A673 (cell line): ENCODE results near the gene PIAS4. TPM values are rescaled to one million over a fixed set of nuclear protein-coding genes. Genes with fewer than 3 reads are reported as not detected.

ENCODE experiments used
- BruUV-seq: library from RNA; stranded (reverse); fragments of 400-500 nt; replicated peaks from 2 replicates; lab custom pipeline; 2021; lab: Mats Ljungman, UMichigan
- CTCF ChIA-PET: fragments of 300-600 bp; sonication (Branson Sonifier 250); formaldehyde crosslinking; loops from one replicate; lab custom pipeline; 2022; ENCODE audit warnings: antibody characterized with exemption; lab: Charles Lee
- POLR2A ChIA-PET: fragments of 300-600 bp; sonication (Branson Sonifier 250); formaldehyde crosslinking; loops from one replicate; lab custom pipeline; 2022; ENCODE audit warnings: antibody characterized with exemption; ENCODE audit not compliant: low non-redundant PET; lab: Charles Lee
- DNase-seq: peaks from one replicate; pipeline ENCODE4 v3.0.0-alpha.2; 2015; ENCODE audit warnings: low spot score
- H3K27ac ChIP-seq: fragments of 200-600 bp; sonication (generic); 2 replicates; pipeline ENCODE4 v1.5.1; 2016; ENCODE audit warnings: mixed run types, low read depth, mild to moderate bottlenecking, mixed read lengths, antibody characterized with exemption, low read length; ENCODE audit not compliant: poor library complexity, severe bottlenecking
- H3K27me3 ChIP-seq: fragments of 200-600 bp; sonication (generic); replicated peaks from 2 replicates; pipeline ENCODE4 v1.6.1; 2017; ENCODE audit warnings: mixed run types, low read depth, mild to moderate bottlenecking, mixed read lengths, antibody characterized with exemption, low read length; ENCODE audit not compliant: insufficient read depth, poor library complexity
- H3K36me3 ChIP-seq: fragments of 200-600 bp; sonication (generic); 2 replicates; pipeline ENCODE4 v1.6.1; 2016; ENCODE audit warnings: mixed run types, mild to moderate bottlenecking, mixed read lengths, antibody characterized with exemption, low read length; ENCODE audit not compliant: insufficient read depth, poor library complexity, severe bottlenecking
- H3K4me1 ChIP-seq: fragments of 200-600 bp; sonication (generic); 2 replicates; pipeline ENCODE4 v1.6.1; 2017; ENCODE audit warnings: mixed run types, mild to moderate bottlenecking, mixed read lengths, antibody characterized with exemption, low read length; ENCODE audit not compliant: insufficient read depth, poor library complexity, severe bottlenecking
- H3K4me3 ChIP-seq: fragments of 200-600 bp; sonication (generic); 2 replicates; pipeline ENCODE4 v1.5.1; 2016; ENCODE audit warnings: low read depth, mixed run types, mild to moderate bottlenecking, mixed read lengths, low read length; ENCODE audit not compliant: poor library complexity, severe bottlenecking
- H3K9me3 ChIP-seq: fragments of 200-600 bp; sonication (generic); 2 replicates; pipeline ENCODE4 v1.6.1; 2016; ENCODE audit warnings: mixed run types, low read depth, mild to moderate bottlenecking, mixed read lengths, antibody characterized with exemption, low read length; ENCODE audit not compliant: poor library complexity, severe bottlenecking
- CTCF ChIP-seq: fragments of 300-800, 200-600 bp; sonication (generic); conservative IDR thresholded peaks from 2 replicates; pipeline ENCODE4 v1.5.1; 2017; ENCODE audit warnings: low read depth, mild to moderate bottlenecking, antibody characterized with exemption, low read length, moderate library complexity, mixed read lengths
- EZH2 ChIP-seq: fragments of 200-600 bp; sonication (generic); IDR thresholded peaks from 2 replicates; pipeline ENCODE4 v1.6.1; 2017; ENCODE audit warnings: borderline replicate concordance, low read depth, mild to moderate bottlenecking, mixed read lengths, antibody characterized with exemption, low read length; ENCODE audit not compliant: poor library complexity, severe bottlenecking
- intact Hi-C: fragments of 100-400 bp; cut with micrococcal nuclease; formaldehyde crosslinking; loops from one replicate; pipeline ENCODE4 v1.10.0; 2022; ENCODE audit not compliant: unreplicated experiment
- total RNA-seq: library from RNA; stranded (reverse); gene quantifications from 2 replicates; pipeline ENCODE4 v1.2.3, GENCODE V29; 2021

Gene PIAS4
- total RNA-seq, 1 experiment from 2014 or later: 59.1 TPM

GRCh38 chr19:4075373-4075772 lies 67.8 kb downstream of the PIAS4 start:
- intact Hi-C loops: no loop called here
- no peak overlapping the region for H3K4me3 ChIP-seq
- no peaks in the 10 kb centered on the region for H3K36me3 ChIP-seq
- POLR2A ChIA-PET: no interaction called here
- DNase-seq: no peak
- no peaks in the 10 kb centered on the region for H3K27me3 ChIP-seq
- no peak overlapping the region for H3K27ac ChIP-seq
- TF ChIP-seq CTCF (no peak), EZH2 (no peak)
- BruUV-seq: no TSS peak
- CTCF ChIA-PET: no interaction called here
- H3K9me3 ChIP-seq: no peaks in the 10 kb centered on the region
- peaks cover 5% of the 10 kb centered on the region for H3K4me1 ChIP-seq

GRCh38 chr19:4077007-4077374 lies 69.5 kb downstream of the PIAS4 start:
- BruUV-seq: no TSS peak
- no peak overlapping the region for H3K27ac ChIP-seq
- intact Hi-C loops: no loop called here
- no peak overlapping the region for H3K4me3 ChIP-seq
- H3K9me3 ChIP-seq: no peaks in the 10 kb centered on the region
- no peak for TF ChIP-seq EZH2
- TF ChIP-seq CTCF: no peak
- DNase-seq: no peak
- H3K27me3 ChIP-seq: no peaks in the 10 kb centered on the region
- CTCF ChIA-PET: interaction anchor here (0.6 kb wide), 1 partner anchor 63 kb away, joined by 6 read pairs; no protein-coding TSS in a partner anchor
- peaks cover 5% of the 10 kb centered on the region for H3K4me1 ChIP-seq
- POLR2A ChIA-PET: no interaction called here
- no peaks in the 10 kb centered on the region for H3K36me3 ChIP-seq

- no peak for DNase-seq
- intact Hi-C loops: no loop called here
- CTCF ChIA-PET: no interaction called here
- no peak for TF ChIP-seq EZH2
- no peak for TF ChIP-seq CTCF
- POLR2A ChIA-PET: interaction anchor here (0.7 kb wide), 1 partner anchor 1762 kb away, joined by 4 read pairs; the partner anchor contains the start of gene FUT6
- Histone ChIP-seq H3K4me3 (peak overlapping the region; percentile 47), H3K36me3 (no peaks in the 10 kb centered on the region), H3K27me3 (no peaks in the 10 kb centered on the region), H3K27ac (peak overlapping the region; percentile 56), H3K9me3 (no peaks in the 10 kb centered on the region), H3K4me1 (peaks cover 5% of the 10 kb centered on the region)
- BruUV-seq: no TSS peak
Observed at GRCh38 chr19:4077800-4078684, 70.5 kb downstream of the PIAS4 start.
